VCaP (cell line): Measurements from ENCODE around the gene ZNF385A.

Experiments
- H3K27ac ChIP-seq: fragments of 450-650 bp; 2 replicates; pipeline ENCODE4 v1.5.1; 2017
- TF ChIP-seq, protein P1 (sequence below): fragments of 450-650 bp; conservative IDR thresholded peaks from 2 replicates; pipeline ENCODE4 v1.5.1; 2017; ENCODE audit warnings: mild to moderate bottlenecking, moderate library complexity

Gene ZNF385A

GRCh38 chr12:54337280-54337842 is 47.2 kb downstream of the ZNF385A start:
- no peak overlapping the region for H3K27ac ChIP-seq
- TF ChIP-seq, protein P1, sequence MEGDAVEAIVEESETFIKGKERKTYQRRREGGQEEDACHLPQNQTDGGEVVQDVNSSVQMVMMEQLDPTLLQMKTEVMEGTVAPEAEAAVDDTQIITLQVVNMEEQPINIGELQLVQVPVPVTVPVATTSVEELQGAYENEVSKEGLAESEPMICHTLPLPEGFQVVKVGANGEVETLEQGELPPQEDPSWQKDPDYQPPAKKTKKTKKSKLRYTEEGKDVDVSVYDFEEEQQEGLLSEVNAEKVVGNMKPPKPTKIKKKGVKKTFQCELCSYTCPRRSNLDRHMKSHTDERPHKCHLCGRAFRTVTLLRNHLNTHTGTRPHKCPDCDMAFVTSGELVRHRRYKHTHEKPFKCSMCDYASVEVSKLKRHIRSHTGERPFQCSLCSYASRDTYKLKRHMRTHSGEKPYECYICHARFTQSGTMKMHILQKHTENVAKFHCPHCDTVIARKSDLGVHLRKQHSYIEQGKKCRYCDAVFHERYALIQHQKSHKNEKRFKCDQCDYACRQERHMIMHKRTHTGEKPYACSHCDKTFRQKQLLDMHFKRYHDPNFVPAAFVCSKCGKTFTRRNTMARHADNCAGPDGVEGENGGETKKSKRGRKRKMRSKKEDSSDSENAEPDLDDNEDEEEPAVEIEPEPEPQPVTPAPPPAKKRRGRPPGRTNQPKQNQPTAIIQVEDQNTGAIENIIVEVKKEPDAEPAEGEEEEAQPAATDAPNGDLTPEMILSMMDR = no peak

- TF ChIP-seq, protein P1 = no peak
- no peak overlapping the region for H3K27ac ChIP-seq
Observed at GRCh38 chr12:54333420-54334034, 51.0 kb downstream of the ZNF385A start.

DNA sequence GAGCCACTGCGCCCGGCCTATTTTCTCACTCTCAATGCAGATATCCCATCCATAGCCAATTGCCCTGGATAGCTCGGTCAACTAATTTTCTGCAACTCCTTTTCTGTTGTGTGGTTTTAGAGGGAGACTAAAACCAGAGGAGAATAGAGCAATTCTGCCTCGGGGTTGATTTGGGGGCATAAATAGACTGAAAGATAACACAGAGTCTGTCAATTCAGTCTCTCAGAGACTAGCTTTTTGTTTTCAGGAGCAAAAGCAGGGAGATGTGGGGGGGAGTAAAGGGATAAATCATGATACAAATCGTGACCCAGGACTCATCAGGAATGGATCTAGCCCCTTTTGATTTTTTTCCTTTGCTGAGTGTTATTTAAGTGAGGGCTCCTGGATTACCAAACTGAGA is 53.1 kb downstream of the ZNF385A start:
- H3K27ac ChIP-seq = no peak overlapping the region
- TF ChIP-seq, protein P1 = no peak

DNA sequence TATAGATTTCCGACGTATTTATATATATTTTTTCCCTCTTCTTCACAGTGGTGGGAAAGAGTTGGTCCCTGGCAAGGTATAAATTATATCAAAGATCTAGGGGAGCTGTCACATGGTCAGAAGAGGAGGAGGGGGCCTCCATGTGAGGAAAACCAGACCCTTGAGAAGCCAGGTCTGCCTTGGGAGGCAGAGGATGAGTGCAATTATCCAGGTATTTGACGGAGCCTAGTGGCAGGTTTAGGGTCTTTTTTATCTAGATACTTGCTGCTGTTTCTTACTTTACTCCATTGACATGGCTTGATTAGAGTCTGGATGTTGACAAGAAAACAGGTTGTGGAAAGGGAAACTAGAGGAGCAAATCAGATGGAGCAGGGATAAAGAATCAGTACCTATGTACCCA is 54.1 kb downstream of the ZNF385A start:
- no peak overlapping the region for H3K27ac ChIP-seq
- TF ChIP-seq, protein P1 = no peak

- TF ChIP-seq, protein P1 = no peak
- no peak overlapping the region for H3K27ac ChIP-seq
Observed at GRCh38 chr12:54329759-54330158, 54.8 kb downstream of the ZNF385A start.

DNA sequence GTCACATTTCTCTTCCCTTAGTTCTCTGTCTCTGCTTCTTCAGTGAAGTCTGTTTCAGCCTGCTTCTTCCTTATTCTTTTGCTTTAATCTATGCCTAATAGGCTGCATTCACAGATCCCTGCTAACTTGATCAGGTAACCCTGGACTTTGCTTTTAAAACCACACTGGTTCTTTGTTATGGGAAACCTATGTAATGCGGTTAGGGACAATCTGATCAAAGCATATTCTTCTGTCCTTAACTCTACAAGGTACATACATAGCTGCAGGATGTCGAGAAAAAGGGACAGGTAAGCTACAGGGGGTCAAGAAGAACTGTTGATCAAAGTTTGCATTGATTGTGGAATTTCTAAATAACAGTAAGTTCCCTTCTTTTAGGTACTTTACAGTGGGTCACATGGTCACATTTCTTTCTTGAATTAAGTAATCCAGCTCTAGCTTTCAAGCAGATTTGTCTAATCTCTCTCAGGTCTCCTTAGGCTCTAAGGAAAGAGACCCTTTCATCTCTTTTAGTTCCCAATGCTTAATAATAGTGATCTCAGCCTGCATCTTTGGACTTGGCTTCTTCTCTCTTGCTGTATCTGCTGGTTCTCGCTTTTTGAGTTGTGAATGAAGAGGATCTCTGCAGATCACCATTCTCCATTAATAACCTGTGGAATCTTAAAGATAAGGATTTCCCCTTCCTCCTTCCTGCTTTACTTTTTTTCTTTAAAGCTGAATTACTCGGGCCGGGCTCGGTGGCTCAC is 55.8 kb downstream of the ZNF385A start:
- TF ChIP-seq, protein P1 = no peak
- H3K27ac ChIP-seq = no peak overlapping the region

GRCh38 chr12:54325442-54326109 is 59.0 kb downstream of the ZNF385A start:
- H3K27ac ChIP-seq = peak overlapping the region; percentile 86
